B cell (primary cell): Measurements from ENCODE around the gene PSMA3. TPM values are rescaled to one million over a fixed set of nuclear protein-coding genes. Genes with fewer than 3 reads are reported as not detected.

Experiments used
- ATAC-seq: fragments of 200-7000 bp; cut with Tn5 transposase; one replicate; pipeline ENCODE4 v1.10.0; 2021; ENCODE audit warnings: low read depth, mild to moderate bottlenecking, moderate number of reproducible peaks, moderate library complexity
- CTCF ChIA-PET: fragments of 350-600 bp; sonication (Branson Sonifier 250); formaldehyde crosslinking; loops from one replicate; lab custom pipeline; 2021; ENCODE audit warnings: antibody characterized with exemption, inconsistent platforms; lab: Charles Lee
- POLR2A ChIA-PET: fragments of 350-600 bp; sonication (Branson Sonifier 250); formaldehyde crosslinking; loops from one replicate; lab custom pipeline; 2021; ENCODE audit warnings: antibody characterized with exemption; lab: Charles Lee
- DNase-seq: peaks from one replicate; pipeline ENCODE4 v3.0.0; 2013
- H2AFZ ChIP-seq: 2 replicates; pipeline ENCODE4 v1.6.1; 2012; ENCODE audit warnings: mild to moderate bottlenecking, low read depth, low read length; ENCODE audit not compliant: insufficient read depth, poor library complexity, severe bottlenecking
- H3K27ac ChIP-seq, 2 donors: 1 replicate in 1 of 2; 2 replicates in 1 of 2; pipeline ENCODE4 v1.5.1; 2012 to 2013; ENCODE audit warnings: low read length in 2 of 2, mild to moderate bottlenecking in 2 of 2, moderate library complexity in 1 of 2
- H3K27me3 ChIP-seq, 4 experiments: fragments of 200-600 bp in 1 of 4; sonication (generic) in 1 of 4; replicated peaks in 1 of 4; 1 replicate in 2 of 4; 2 replicates in 2 of 4; pipeline versions ENCODE4 v1.6.1 to v1.7.0; 2013 to 2016; ENCODE audit warnings: low read length in 3 of 4, mild to moderate bottlenecking in 2 of 4, mixed read lengths in 1 of 4, moderate library complexity in 1 of 4; ENCODE audit not compliant: insufficient read depth in 4 of 4, control insufficient read depth in 3 of 4; ENCODE audit errors: control extremely low read depth in 1 of 4
- H3K36me3 ChIP-seq, 2 experiments: replicated peaks in 1 of 2; 1 replicate in 1 of 2; 2 replicates in 1 of 2; pipeline versions ENCODE4 v1.6.1 to v1.7.1; 2013; ENCODE audit warnings: low read length in 1 of 2; ENCODE audit not compliant: insufficient read depth in 2 of 2, control insufficient read depth in 1 of 2; ENCODE audit errors: control extremely low read depth in 1 of 2, extremely low read depth in 1 of 2
- H3K4me1 ChIP-seq, 2 donors: fragments of 200-600 bp in 1 of 2; sonication (generic) in 1 of 2; 1 replicate in 1 of 2; 2 replicates in 1 of 2; pipeline versions ENCODE4 v1.5.1 to v1.6.1; 2013 to 2017; ENCODE audit warnings: low read length in 2 of 2; ENCODE audit not compliant: control insufficient read depth in 2 of 2, insufficient read depth in 2 of 2
- H3K4me2 ChIP-seq: replicated peaks from 2 replicates; pipeline ENCODE3; 2012; ENCODE audit warnings: mild to moderate bottlenecking, low read depth, low read length; ENCODE audit not compliant: poor library complexity, severe bottlenecking
- H3K4me3 ChIP-seq, 5 experiments: fragments of 200-600 bp in 1 of 5; sonication (generic) in 1 of 5; 1 replicate in 3 of 5; 2 replicates in 2 of 5; pipeline versions ENCODE4 v1.5.1 to v1.7.0; 2011 to 2016; ENCODE audit warnings: low read length in 4 of 5, mild to moderate bottlenecking in 4 of 5, low read depth in 2 of 5, control low read depth in 1 of 5, moderate library complexity in 1 of 5; ENCODE audit not compliant: insufficient read depth in 1 of 5; ENCODE audit errors: control extremely low read depth in 1 of 5, extremely low read depth in 1 of 5
- H3K79me2 ChIP-seq: fragments of 200-600 bp; sonication (generic); one replicate; pipeline ENCODE4 v1.6.0; 2016; ENCODE audit warnings: low read length; ENCODE audit not compliant: control insufficient read depth, insufficient read depth
- H3K9ac ChIP-seq: fragments of 200-600 bp; sonication (generic); 2 replicates; pipeline ENCODE4 v1.6.1; 2017; ENCODE audit warnings: mild to moderate bottlenecking, low read length, moderate library complexity
- H3K9me3 ChIP-seq, 3 donors: one replicate each; pipeline versions ENCODE4 v1.6.1 to v1.7.1; 2013; ENCODE audit warnings: low read length in 2 of 3; ENCODE audit not compliant: control insufficient read depth in 2 of 3, insufficient read depth in 1 of 3; ENCODE audit errors: control extremely low read depth in 1 of 3
- H4K20me1 ChIP-seq: 2 replicates; pipeline ENCODE4 v1.6.0; 2012; ENCODE audit warnings: mild to moderate bottlenecking, low read length; ENCODE audit not compliant: insufficient read depth, control insufficient read depth, poor library complexity, severe bottlenecking
- H3K27ac Mint-ChIP-seq: one replicate; pipeline ENCODE4 v1.8.0; 2021; ENCODE audit warnings: mixed read lengths
- H3K27me3 Mint-ChIP-seq: one replicate; pipeline ENCODE4 v1.8.0; 2021; ENCODE audit warnings: mixed read lengths
- H3K4me1 Mint-ChIP-seq: one replicate; pipeline ENCODE4 v1.8.0; 2021; ENCODE audit warnings: mixed read lengths
- H3K4me3 Mint-ChIP-seq: one replicate; pipeline ENCODE4 v1.8.0; 2021; ENCODE audit warnings: mixed read lengths
- H3K9me3 Mint-ChIP-seq: one replicate; pipeline ENCODE4 v1.8.0; 2022; ENCODE audit warnings: mixed read lengths; ENCODE audit not compliant: insufficient read depth
- EZH2 ChIP-seq: IDR thresholded peaks from 2 replicates; pipeline ENCODE4 v1.6.1; 2012; ENCODE audit warnings: borderline replicate concordance, low read depth, mild to moderate bottlenecking, moderate library complexity, low read length; ENCODE audit not compliant: insufficient read depth, poor library complexity, severe bottlenecking
- WGBS: methylation state at CpG from one replicate; pipeline ENCODE4 v1.1.5; 2013; ENCODE audit warnings: missing lambda C conversion rate; ENCODE audit not compliant: insufficient coverage; 5-methylcytosine and 5-hydroxymethylcytosine counted together
- intact Hi-C: fragments of 100-400 bp; cut with micrococcal nuclease; formaldehyde crosslinking; loops from one replicate; pipeline ENCODE4 v1.10.0; 2022
- polyA plus RNA-seq: library from polyadenylated mRNA; depleted of rRNA; stranded (reverse); fragments of >200 nt; gene quantifications from 2 replicates; pipeline ENCODE4 v1.2.3, GENCODE V29; 2012
- total RNA-seq, 2 donors: library from RNA; stranded (reverse); fragments of 120-200 nt in 1 of 2; gene quantifications; 1 replicate in 1 of 2; 2 replicates in 1 of 2; pipeline versions ENCODE4 v1.2.3 to v1.2.4, GENCODE V29; 2013 to 2022
- TF ChIP-seq, protein P1 (sequence below): fragments of 200-600 bp; IDR thresholded peaks from one replicate; pipeline ENCODE4 v1.8.0; 2022; ENCODE audit warnings: antibody characterized with exemption, mild to moderate bottlenecking

PSMA3 gene
- total and polyA plus RNA-seq, 2 donors (not counting 1 experiment from before 2014, with no cell fraction given) = 57.3 to 99.2 TPM

DNA sequence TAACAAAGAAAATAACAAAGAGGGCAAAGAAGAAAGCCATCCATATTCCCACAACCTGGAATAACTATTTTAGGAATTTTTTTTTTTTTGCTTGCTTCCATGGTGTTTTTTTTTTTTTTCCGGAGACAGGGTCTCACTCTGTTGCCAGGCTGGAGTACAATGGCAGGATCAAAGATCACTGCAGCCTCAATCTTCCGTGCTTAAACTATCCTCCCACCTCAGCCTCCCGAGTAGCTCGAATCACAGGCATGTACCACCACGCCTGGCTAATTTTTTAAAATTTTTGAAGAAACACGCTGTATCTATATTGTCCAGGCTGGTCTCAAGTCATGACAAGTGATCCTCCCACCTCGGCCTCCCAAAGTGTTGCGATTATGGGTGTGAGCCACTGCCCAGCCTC is 33.5 kb downstream of the PSMA3 start:
- WGBS = 98% methylated on average over 6 of the region's 8 CpGs
- H3K27ac ChIP-seq = no peak overlapping the region
- H3K9me3 ChIP-seq = no peaks in the 10 kb centered on the region
- no peak overlapping the region for H3K4me3 ChIP-seq
- H3K9ac ChIP-seq = no peak overlapping the region
- peaks cover 2 to 32% of the 10 kb centered on the region in 2 experiments for H3K36me3 ChIP-seq
- TF ChIP-seq, protein P1, sequence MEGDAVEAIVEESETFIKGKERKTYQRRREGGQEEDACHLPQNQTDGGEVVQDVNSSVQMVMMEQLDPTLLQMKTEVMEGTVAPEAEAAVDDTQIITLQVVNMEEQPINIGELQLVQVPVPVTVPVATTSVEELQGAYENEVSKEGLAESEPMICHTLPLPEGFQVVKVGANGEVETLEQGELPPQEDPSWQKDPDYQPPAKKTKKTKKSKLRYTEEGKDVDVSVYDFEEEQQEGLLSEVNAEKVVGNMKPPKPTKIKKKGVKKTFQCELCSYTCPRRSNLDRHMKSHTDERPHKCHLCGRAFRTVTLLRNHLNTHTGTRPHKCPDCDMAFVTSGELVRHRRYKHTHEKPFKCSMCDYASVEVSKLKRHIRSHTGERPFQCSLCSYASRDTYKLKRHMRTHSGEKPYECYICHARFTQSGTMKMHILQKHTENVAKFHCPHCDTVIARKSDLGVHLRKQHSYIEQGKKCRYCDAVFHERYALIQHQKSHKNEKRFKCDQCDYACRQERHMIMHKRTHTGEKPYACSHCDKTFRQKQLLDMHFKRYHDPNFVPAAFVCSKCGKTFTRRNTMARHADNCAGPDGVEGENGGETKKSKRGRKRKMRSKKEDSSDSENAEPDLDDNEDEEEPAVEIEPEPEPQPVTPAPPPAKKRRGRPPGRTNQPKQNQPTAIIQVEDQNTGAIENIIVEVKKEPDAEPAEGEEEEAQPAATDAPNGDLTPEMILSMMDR = no peak
- TF ChIP-seq EZH2 = no peak
- H3K27me3 ChIP-seq = no peaks in the 10 kb centered on the region
- ATAC-seq (no peak), DNase-seq (no peak)
- peaks cover 17 to 28% of the 10 kb centered on the region in 2 donors for H3K4me1 ChIP-seq
- H3K79me2 ChIP-seq = peaks cover 93% of the 10 kb centered on the region
- H4K20me1 ChIP-seq = peaks cover 34% of the 10 kb centered on the region
- intact Hi-C loops = no loop called here
- no peak overlapping the region for H2AFZ ChIP-seq
- no peaks in the 10 kb centered on the region for H3K9me3 Mint-ChIP-seq
- H3K27me3 Mint-ChIP-seq = no peaks in the 10 kb centered on the region
- H3K4me2 ChIP-seq = no peak overlapping the region
- POLR2A ChIA-PET = interaction anchor here (0.7 kb wide), 1 partner anchor 20 kb away, joined by 3 read pairs; the partner anchor contains the start of gene ARID4A
- peak overlapping the region; percentile 50 for H3K27ac Mint-ChIP-seq
- peaks cover 57% of the 10 kb centered on the region for H3K4me1 Mint-ChIP-seq
- CTCF ChIA-PET = interaction anchor here (0.7 kb wide), 1 partner anchor 32 kb away, joined by 3 read pairs; no protein-coding TSS in a partner anchor
- H3K4me3 Mint-ChIP-seq = no peak overlapping the region
